Stimulated activated CD4-positive, alpha-beta T cell treated with anti-CD3 and anti-CD28 coated beads, TNF-alpha, amount 100 ng/mL, for 48 hours (primary cell): ENCODE results near the gene NRXN3.

Experiments
- DNase-seq, 3 donors: peaks; one replicate each; pipeline ENCODE4 v3.0.0-alpha.2; 2020; ENCODE audit warnings: low read depth in 3 of 3

The NRXN3 gene

GRCh38 chr14:78170203-78170602, at the start of gene NRXN3:
TSS of gene NRXN3 (plus strand) at chr14:78170373. CDS start at chr14:78243094, 72,721 bp downstream.
- no peak for DNase-seq

- no peak for DNase-seq
These were observed 47.7 kb upstream of the NRXN3 start for GRCh38 chr14:78122436-78122835.

- no peak for DNase-seq
These were observed 46.4 kb upstream of the NRXN3 start for GRCh38 chr14:78123650-78124253.

- DNase-seq = no peak
These were observed 42.2 kb upstream of the NRXN3 start for GRCh38 chr14:78127961-78128360.

GRCh38 chr14:78129375-78129774, 40.8 kb upstream of the NRXN3 start:
- DNase-seq = no peak

GRCh38 chr14:78130356-78130755, 39.8 kb upstream of the NRXN3 start:
- DNase-seq = no peak

GRCh38 chr14:78131201-78131600, 39.0 kb upstream of the NRXN3 start:
- DNase-seq = no peak

- no peak for DNase-seq
These were observed 38.6 kb upstream of the NRXN3 start for GRCh38 chr14:78131616-78132015.

- DNase-seq = no peak
These were observed 34.7 kb upstream of the NRXN3 start for GRCh38 chr14:78135450-78135891.

- DNase-seq = no peak
These were observed 33.5 kb upstream of the NRXN3 start for GRCh38 chr14:78136695-78137094.

- DNase-seq = no peak
These were observed 28.6 kb upstream of the NRXN3 start for GRCh38 chr14:78141590-78141989.

- DNase-seq = no peak
These were observed 27.2 kb upstream of the NRXN3 start for GRCh38 chr14:78142998-78143397.

GRCh38 chr14:78143489-78144145, 26.6 kb upstream of the NRXN3 start:
- DNase-seq = no peak

GRCh38 chr14:78152201-78153063, 17.7 kb upstream of the NRXN3 start:
- no peak for DNase-seq

- no peak for DNase-seq
These were observed 17.2 kb upstream of the NRXN3 start for GRCh38 chr14:78153064-78153341.

- no peak for DNase-seq
These were observed 15.3 kb upstream of the NRXN3 start for GRCh38 chr14:78154827-78155226.

- no peak for DNase-seq
These were observed 14.0 kb upstream of the NRXN3 start for GRCh38 chr14:78156196-78156595.

- no peak for DNase-seq
These were observed 12.4 kb upstream of the NRXN3 start for GRCh38 chr14:78157494-78158437.

GRCh38 chr14:78162202-78162601, 8.0 kb upstream of the NRXN3 start:
- DNase-seq = no peak

- peak in 1 of 3 donors; percentile 2 for DNase-seq
These were observed 5.8 kb upstream of the NRXN3 start for GRCh38 chr14:78164226-78164853.

GRCh38 chr14:78172428-78172827, 2.3 kb downstream of the NRXN3 start:
- DNase-seq = no peak
